GM18505 (cell line): Measurements from ENCODE around the gene MALRD1.
"Not testable (repeated sequence)": the region's sequence is repeated elsewhere in the genome, so short reads cannot be mapped to it uniquely, and the experiment has no call there.

ENCODE experiments used
- ATAC-seq: cut with Tn5 transposase; IDR thresholded peaks from one replicate; pipeline ENCODE4 v1.9.1; 2021; ENCODE audit not compliant: unreplicated experiment
- POLR2A ChIP-seq: IDR thresholded peaks from 4 replicates; pipeline ENCODE4 v1.6.1; 2011; ENCODE audit warnings: borderline replicate concordance; ENCODE audit not compliant: insufficient read depth, insufficient read length; ENCODE audit errors: extremely low read depth

MALRD1 gene

DNA sequence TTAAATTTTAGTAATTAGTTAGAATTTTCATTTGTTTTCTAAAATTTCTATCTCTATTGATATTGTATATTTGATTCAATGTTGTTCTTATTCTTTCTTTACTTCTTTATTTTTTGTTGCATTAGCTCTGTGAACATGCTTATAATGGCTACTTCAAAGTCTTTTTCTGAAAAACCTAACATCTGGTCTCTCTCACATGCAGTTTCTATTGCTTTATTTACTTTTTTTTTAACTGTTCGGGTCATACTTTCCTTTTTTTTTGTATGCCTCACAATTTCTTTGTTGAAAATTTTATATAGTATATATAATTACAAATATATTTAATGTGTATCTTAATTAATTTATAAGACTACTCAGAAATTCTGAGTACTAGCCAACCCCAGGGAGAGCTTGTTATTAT lies 715.5 kb downstream of the MALRD1 start:
- TF ChIP-seq POLR2A = no peak
- no peak for ATAC-seq

DNA sequence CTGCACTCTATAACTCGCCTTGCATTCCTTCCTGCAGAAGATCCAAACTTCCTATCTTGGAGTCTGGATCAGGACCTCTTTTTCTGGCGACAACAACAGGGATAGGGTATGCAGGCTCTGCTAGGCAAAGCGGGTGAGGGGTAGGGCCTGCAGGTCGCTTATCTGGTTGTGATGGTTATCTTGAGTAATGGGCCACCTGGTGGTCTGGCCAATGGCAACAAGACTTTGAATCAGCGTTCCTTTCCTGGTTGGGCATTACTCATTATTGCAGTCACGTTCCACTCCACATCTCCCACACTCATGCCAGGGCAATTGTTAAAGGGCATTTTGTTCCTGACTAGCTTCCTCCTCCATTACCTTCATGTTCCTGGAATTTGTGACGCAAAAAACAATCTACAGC lies 719.3 kb downstream of the MALRD1 start:
- TF ChIP-seq POLR2A = no peak

DNA sequence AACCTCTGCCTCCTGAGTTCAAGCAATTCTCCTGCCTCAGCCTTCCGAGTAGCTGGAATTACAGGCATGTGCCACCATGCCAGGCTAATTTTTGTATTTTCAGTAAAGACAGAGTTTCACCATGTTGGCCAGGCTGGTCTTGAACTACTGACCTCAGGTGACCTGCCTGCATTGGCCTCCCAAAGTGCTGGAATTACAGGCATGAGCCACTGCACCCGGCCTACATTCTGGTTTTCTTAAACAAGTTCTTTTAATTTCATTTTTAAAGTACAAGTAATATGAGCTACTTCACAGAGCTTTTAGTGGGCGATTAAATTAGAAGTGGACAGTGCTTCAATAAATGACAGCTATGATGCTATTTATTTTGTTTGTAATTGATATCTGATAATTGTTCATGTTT lies 721.2 kb downstream of the MALRD1 start:
- ATAC-seq = not testable (repeated sequence)

More for the DNA sequence above, 719.3 kb downstream of the MALRD1 start:
- no peak for ATAC-seq

DNA sequence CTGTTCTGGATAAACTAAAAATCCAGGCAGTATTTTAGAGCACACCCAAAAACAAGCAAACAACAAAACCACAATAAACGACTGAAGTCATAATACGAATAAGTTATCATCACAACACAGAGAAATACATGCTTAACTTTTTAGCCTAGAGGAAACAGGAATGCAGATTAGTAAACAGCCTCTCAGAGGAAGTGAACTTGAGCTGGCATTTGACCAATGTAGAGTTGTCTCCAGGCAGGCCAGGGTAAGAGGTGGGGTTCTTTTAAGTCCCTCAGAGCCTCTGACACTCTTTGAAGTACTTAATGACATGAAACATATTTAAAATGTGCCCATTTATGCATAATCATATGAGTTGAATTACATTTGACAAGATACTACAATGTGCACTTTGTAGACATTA lies 724.4 kb downstream of the MALRD1 start:
- no peak for ATAC-seq
- no peak for TF ChIP-seq POLR2A

DNA sequence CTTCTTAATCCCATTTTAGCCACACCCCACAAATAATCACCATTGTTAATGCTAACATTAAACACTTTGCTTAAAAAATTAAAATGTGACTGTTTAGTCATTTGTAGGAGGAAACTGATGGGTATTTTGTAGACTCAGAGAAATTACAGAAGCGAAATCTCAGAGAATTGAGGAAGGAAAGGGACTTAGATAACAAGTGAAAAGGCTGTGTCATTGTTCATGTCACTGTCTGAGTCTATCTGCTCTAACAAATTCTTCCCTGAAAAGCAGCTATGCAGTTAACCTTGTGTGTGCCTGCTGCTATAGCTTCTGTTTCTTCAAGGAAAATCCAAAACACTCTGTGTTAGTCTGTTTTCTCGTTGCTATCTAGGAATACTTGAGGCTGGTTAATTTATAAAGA lies 726.7 kb downstream of the MALRD1 start:
- no peak for ATAC-seq
- TF ChIP-seq POLR2A = no peak

DNA sequence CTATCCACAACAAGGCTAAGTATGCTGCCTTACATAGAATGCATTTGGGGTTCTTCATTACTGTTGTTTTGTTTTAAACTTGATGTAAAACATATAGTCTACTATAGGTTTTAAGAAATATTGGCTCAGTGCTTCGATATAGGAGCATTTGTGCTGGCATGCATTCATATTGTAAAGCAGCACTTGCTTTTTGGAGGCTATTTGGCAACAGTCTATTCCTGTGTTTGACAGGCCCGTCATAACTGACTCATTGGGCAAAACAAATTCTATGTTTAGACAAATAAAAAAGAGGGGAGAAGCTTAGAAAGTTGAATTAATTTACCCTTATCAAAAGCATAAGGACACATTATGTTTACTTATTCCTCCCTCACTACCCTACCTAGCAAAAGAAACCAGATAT lies 729.2 kb downstream of the MALRD1 start:
- ATAC-seq = no peak
- TF ChIP-seq POLR2A = no peak

DNA sequence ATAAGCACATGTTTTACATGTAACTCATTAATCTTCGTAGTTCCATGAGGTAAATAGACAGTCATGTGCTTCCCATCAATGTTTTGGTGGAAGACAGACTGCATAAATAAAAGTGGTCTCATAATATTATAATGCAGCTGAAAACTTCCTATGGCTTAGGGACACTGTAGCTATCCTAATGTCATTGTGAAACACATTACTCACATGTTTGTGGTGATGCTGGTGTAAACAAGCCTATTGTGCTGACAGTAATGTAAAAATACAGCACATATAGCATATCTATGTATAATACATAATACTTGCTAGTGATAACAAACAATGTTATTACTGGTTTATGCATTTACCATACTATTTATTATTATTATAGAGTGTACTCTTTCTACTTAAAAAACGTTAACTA lies 730.4 kb downstream of the MALRD1 start:
- ATAC-seq = no peak
- no peak for TF ChIP-seq POLR2A

DNA sequence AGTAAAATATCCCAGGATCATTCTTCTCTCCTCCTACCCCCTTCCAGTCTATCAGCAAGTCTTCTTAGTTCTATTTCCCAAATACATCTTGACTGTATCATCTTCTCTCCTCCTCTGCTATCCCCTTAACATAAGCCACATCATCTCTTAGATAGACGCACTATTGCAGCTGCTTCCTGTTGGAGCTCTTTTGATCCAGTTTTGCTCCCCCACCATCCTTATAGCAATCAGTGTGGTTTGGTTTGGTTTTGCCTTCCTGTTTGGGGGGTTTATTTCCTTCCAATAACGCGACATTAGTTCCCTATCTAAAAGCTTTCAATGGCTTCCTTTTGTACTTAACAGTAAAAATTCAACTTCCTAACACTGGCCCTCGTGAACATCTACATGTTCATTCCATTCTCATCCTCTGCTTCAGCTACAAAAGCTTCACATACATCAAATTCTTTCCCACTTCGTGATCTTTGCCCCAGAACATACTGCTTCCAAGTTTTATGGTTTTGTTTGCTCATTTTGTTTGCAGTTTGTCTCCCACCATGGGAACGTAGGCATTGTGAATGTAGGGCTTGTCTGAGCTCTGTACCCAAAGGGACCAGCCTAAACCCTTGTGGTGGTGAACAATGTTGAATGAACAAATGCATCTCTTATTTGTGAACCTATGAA lies 734.0 kb downstream of the MALRD1 start:
- ATAC-seq = no peak
- TF ChIP-seq POLR2A = no peak

DNA sequence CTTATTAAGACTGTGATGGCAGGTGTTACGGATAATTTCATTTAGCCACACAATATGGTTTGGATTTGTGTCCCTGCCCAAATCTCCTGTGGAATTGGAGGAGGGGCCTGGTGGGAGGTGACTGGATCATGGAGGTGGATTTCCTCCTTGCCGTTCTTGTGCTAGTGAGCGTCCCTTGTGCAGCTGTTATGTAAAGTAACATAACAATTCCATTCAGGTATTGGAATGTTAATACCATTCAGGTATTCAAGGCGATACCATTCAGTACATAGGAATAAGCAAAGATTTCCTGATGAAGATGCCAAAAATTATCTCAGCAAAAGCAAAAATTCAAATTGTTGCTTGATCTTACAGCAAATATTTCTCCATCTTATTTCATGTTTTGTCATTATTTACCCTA lies 735.1 kb downstream of the MALRD1 start:
- TF ChIP-seq POLR2A = no peak
- ATAC-seq = no peak
